A673 (cell line): ENCODE results near the gene SLC36A3. TPM values are rescaled to one million over a fixed set of nuclear protein-coding genes. Genes with fewer than 3 reads are reported as not detected.

ENCODE experiments used
- BruUV-seq: library from RNA; stranded (reverse); fragments of 400-500 nt; replicated peaks from 2 replicates; lab custom pipeline; 2021; lab: Mats Ljungman, UMichigan
- CTCF ChIA-PET: fragments of 300-600 bp; sonication (Branson Sonifier 250); formaldehyde crosslinking; loops from one replicate; lab custom pipeline; 2022; ENCODE audit warnings: antibody characterized with exemption; lab: Charles Lee
- POLR2A ChIA-PET: fragments of 300-600 bp; sonication (Branson Sonifier 250); formaldehyde crosslinking; loops from one replicate; lab custom pipeline; 2022; ENCODE audit warnings: antibody characterized with exemption; ENCODE audit not compliant: low non-redundant PET; lab: Charles Lee
- DNase-seq: peaks from one replicate; pipeline ENCODE4 v3.0.0-alpha.2; 2015; ENCODE audit warnings: low spot score
- H3K27ac ChIP-seq: fragments of 200-600 bp; sonication (generic); 2 replicates; pipeline ENCODE4 v1.5.1; 2016; ENCODE audit warnings: mixed run types, low read depth, mild to moderate bottlenecking, mixed read lengths, antibody characterized with exemption, low read length; ENCODE audit not compliant: poor library complexity, severe bottlenecking
- H3K27me3 ChIP-seq: fragments of 200-600 bp; sonication (generic); replicated peaks from 2 replicates; pipeline ENCODE4 v1.6.1; 2017; ENCODE audit warnings: mixed run types, low read depth, mild to moderate bottlenecking, mixed read lengths, antibody characterized with exemption, low read length; ENCODE audit not compliant: insufficient read depth, poor library complexity
- H3K36me3 ChIP-seq: fragments of 200-600 bp; sonication (generic); 2 replicates; pipeline ENCODE4 v1.6.1; 2016; ENCODE audit warnings: mixed run types, mild to moderate bottlenecking, mixed read lengths, antibody characterized with exemption, low read length; ENCODE audit not compliant: insufficient read depth, poor library complexity, severe bottlenecking
- H3K4me1 ChIP-seq: fragments of 200-600 bp; sonication (generic); 2 replicates; pipeline ENCODE4 v1.6.1; 2017; ENCODE audit warnings: mixed run types, mild to moderate bottlenecking, mixed read lengths, antibody characterized with exemption, low read length; ENCODE audit not compliant: insufficient read depth, poor library complexity, severe bottlenecking
- H3K4me3 ChIP-seq: fragments of 200-600 bp; sonication (generic); 2 replicates; pipeline ENCODE4 v1.5.1; 2016; ENCODE audit warnings: low read depth, mixed run types, mild to moderate bottlenecking, mixed read lengths, low read length; ENCODE audit not compliant: poor library complexity, severe bottlenecking
- H3K9me3 ChIP-seq: fragments of 200-600 bp; sonication (generic); 2 replicates; pipeline ENCODE4 v1.6.1; 2016; ENCODE audit warnings: mixed run types, low read depth, mild to moderate bottlenecking, mixed read lengths, antibody characterized with exemption, low read length; ENCODE audit not compliant: poor library complexity, severe bottlenecking
- EZH2 ChIP-seq: fragments of 200-600 bp; sonication (generic); IDR thresholded peaks from 2 replicates; pipeline ENCODE4 v1.6.1; 2017; ENCODE audit warnings: borderline replicate concordance, low read depth, mild to moderate bottlenecking, mixed read lengths, antibody characterized with exemption, low read length; ENCODE audit not compliant: poor library complexity, severe bottlenecking
- intact Hi-C: fragments of 100-400 bp; cut with micrococcal nuclease; formaldehyde crosslinking; loops from one replicate; pipeline ENCODE4 v1.10.0; 2022; ENCODE audit not compliant: unreplicated experiment
- total RNA-seq: library from RNA; stranded (reverse); gene quantifications from 2 replicates; pipeline ENCODE4 v1.2.3, GENCODE V29; 2021
- TF ChIP-seq, protein P1 (sequence below): fragments of 300-800, 200-600 bp; sonication (generic); conservative IDR thresholded peaks from 2 replicates; pipeline ENCODE4 v1.5.1; 2017; ENCODE audit warnings: low read depth, mild to moderate bottlenecking, antibody characterized with exemption, low read length, moderate library complexity, mixed read lengths

The SLC36A3 gene
- total RNA-seq, 1 experiment from 2014 or later, result not detected

DNA sequence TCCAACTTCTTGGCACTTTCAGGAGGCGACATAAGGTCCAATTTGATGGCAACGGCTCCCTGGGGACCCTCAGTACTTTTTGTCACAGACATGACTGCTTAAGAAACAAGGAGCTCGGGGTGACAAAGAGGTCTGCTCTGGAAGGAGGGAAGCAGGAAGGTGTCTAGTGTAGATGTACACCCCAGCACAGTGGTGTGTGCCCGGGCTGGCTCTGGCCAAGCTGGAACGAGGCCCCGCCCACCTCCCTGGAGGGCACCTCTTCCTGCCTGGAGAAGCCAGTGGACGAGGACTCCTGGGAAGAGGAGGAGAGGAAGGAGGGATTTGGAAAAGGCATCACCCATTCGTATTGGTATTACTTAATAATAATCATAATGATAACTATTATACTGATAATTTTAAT lies 43.8 kb upstream of the SLC36A3 start, which contains the start of gene SLC36A2:
Gene SLC36A2 (minus strand): TSS at position 191 of the 400 bp plus-strand sequence. CDS start 99 bp downstream, at position 92.
- H3K27ac ChIP-seq, result no peak within 1 kb of the TSS
- DNase-seq, result no peak
- no peak within 1 kb of the TSS for H3K4me3 ChIP-seq
- ChIA-PET CTCF (no interaction called here), POLR2A (no interaction called here)
- H3K4me1 ChIP-seq, result no peaks in the 10 kb centered on the region
- H3K27me3 ChIP-seq, result peaks cover 41% of the 10 kb centered on the region
- intact Hi-C loops, result no loop called here
- TF ChIP-seq EZH2, result no peak
- TF ChIP-seq, protein P1, sequence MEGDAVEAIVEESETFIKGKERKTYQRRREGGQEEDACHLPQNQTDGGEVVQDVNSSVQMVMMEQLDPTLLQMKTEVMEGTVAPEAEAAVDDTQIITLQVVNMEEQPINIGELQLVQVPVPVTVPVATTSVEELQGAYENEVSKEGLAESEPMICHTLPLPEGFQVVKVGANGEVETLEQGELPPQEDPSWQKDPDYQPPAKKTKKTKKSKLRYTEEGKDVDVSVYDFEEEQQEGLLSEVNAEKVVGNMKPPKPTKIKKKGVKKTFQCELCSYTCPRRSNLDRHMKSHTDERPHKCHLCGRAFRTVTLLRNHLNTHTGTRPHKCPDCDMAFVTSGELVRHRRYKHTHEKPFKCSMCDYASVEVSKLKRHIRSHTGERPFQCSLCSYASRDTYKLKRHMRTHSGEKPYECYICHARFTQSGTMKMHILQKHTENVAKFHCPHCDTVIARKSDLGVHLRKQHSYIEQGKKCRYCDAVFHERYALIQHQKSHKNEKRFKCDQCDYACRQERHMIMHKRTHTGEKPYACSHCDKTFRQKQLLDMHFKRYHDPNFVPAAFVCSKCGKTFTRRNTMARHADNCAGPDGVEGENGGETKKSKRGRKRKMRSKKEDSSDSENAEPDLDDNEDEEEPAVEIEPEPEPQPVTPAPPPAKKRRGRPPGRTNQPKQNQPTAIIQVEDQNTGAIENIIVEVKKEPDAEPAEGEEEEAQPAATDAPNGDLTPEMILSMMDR, result no peak
- BruUV-seq, result no TSS peak
- H3K9me3 ChIP-seq, result no peaks in the 10 kb centered on the region
- no peaks in the 10 kb centered on the region for H3K36me3 ChIP-seq

DNA sequence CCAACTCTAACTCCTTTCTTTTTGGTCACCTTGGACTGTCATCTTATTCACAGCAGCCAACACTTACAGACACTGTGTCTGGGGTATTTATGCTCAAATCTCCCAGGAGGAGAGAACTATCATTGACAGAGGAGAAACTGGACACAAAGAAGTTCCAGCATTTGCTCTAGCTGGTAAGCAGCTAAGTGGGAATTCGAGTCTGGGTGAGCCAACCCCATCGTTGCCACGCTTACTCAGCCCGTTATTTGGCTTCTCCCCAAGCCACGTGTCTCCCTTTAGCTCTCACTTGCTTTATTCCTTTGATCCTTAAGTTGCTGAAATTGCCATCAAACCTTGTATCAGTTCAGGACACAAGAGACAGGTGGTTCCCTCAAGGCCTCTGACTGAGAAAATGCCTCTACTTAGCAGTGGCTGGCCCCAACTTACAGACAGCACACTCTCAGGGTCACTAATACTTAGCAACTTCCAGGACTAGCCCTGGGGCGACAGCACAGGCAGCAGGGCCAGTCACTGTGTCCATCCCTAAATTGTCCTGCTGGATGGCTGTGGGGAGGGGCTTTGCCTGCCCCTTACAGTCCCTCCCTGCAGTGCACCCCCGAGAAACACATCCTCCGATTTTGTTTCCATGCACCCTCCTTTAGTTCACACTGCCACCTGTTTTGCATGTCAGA lies 42.4 kb upstream of the SLC36A3 start:
- no peaks in the 10 kb centered on the region for H3K9me3 ChIP-seq
- no peaks in the 10 kb centered on the region for H3K4me1 ChIP-seq
- no peak overlapping the region for H3K27ac ChIP-seq
- TF ChIP-seq, protein P1, result no peak
- TF ChIP-seq EZH2, result no peak
- no TSS peak for BruUV-seq
- intact Hi-C loops, result no loop called here
- DNase-seq, result peak; percentile 6
- H3K4me3 ChIP-seq, result no peak overlapping the region
- ChIA-PET CTCF (no interaction called here), POLR2A (no interaction called here)
- H3K36me3 ChIP-seq, result no peaks in the 10 kb centered on the region
- H3K27me3 ChIP-seq, result peaks cover 49% of the 10 kb centered on the region

DNA sequence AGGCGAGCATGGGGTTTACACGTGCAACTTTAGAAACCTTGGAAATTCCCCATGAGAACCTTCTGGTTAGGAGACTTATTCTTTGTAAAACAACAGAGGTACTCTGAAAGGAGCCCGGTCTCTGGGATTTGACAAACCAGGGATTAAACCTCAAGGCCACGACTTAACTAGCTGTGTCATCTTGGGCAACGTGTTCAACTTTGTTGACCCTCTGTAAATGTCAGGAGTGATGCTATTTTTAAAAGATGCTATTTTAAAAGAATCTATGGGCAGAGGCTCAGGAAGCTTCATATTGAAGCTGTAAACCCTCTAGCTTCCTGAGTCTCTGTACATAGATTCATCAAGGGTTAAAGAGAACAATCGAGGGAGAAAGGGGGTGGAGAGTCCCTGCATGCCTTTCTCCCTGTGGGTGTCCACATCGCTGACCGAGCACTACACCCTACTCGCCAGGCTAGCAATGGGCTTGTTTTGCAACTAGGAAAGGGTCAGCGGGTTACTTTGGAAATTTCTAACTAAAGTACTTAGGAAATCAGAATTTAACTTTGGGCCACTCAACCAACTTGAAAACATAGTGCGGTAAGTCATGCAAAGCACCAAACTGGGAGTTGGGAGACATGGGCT lies 41.7 kb upstream of the SLC36A3 start:
- no TSS peak for BruUV-seq
- TF ChIP-seq EZH2, result no peak
- TF ChIP-seq, protein P1, result no peak
- Histone ChIP-seq H3K4me3 (no peak overlapping the region), H3K27ac (no peak overlapping the region), H3K27me3 (peaks cover 55% of the 10 kb centered on the region), H3K4me1 (no peaks in the 10 kb centered on the region), H3K36me3 (no peaks in the 10 kb centered on the region), H3K9me3 (no peaks in the 10 kb centered on the region)
- CTCF ChIA-PET, result no interaction called here
- no peak for DNase-seq
- intact Hi-C loops, result no loop called here
- POLR2A ChIA-PET, result no interaction called here
